DMS53 (cell line): Measurements from ENCODE around the gene BEST1.
"Not testable (repeated sequence)": the region's sequence is repeated elsewhere in the genome, so short reads cannot be mapped to it uniquely, and the experiment has no call there.

ENCODE experiments used
- DNase-seq: peaks from one replicate; lab custom pipeline; 2025; lab: John Stamatoyannopoulos, UW

The BEST1 gene

DNA sequence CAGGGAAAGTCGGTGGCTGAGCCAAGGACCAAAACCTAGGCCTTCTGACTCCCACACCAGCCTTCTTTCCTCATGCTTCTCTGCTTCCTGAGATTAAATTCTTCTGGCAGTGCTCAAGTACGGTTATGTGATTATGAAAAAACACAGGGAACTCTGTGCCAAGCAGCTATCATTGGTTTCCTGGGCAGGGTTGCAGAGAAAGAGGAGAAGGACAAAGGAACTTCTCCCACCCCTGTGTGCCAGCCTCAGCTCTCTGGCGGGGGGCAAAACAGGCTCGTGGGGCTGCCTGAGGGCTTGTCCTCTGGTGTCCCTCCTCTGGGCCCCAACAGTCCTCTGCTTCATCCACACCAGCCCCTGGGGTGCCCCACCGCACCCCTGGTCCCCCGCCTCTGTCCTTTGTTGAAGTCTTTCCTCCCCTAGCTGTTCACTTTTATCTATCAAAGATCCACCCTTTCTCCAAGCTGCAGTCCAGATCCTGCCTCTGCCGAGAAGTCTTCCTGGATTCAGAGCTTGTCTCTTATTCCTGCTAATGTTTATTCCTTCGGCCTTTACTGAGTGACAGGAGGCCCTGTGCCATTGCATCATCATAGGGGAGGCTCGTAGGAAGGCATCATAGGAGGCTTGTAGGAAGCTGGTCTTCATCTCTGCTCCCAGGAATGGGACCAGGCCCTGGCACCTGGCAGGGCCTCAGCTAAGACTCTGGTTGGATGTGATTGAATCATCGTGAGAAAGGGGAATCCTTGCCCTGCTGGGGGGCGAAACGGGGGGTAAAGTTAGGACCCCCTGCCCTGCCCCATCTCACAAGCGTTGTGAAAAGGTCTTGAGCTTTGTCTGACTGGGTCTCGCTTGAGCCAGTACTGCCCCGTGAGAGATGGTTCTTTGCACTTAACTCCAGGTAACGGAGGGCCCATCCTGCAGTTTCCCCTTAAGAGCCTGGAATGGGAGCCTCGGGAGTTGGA, 28.8 kb downstream of the BEST1 start:
- no peak for DNase-seq

DNA sequence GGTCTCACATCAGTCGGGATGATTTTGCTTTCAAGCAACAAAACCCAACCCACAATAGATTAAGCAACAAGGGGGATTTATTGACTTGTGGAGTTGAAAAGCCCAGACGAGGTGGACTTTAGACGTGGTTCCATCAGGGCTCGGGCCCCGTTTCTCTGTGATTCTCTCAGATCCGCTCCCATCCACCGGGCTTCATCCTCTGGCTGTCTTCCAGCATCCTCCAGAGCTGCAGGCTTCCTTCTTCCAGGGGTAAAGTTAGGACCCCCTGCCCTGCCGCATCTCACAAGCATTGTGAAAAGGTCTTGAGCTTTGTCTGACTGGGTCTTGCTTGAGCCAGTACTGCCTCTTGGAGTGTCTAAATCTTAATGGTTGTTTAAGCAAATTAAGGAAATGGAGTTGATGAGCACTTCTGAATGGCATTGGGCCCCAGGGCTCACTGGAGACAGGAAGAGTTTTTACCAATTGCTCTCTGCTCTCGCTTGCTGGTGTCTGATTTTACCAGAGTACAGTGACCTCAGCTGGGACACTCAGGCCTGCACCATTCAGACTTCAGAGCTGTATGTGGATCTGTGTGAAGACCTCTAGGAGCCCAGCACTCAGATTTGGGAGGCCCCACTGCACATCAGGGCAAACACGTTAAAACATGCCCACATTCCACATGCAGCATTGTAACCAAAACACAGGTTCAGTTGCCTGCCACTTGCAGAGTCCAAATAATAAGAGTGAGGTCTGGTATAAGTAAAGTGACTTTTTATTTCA, 30.8 kb downstream of the BEST1 start:
- no peak for DNase-seq

DNA sequence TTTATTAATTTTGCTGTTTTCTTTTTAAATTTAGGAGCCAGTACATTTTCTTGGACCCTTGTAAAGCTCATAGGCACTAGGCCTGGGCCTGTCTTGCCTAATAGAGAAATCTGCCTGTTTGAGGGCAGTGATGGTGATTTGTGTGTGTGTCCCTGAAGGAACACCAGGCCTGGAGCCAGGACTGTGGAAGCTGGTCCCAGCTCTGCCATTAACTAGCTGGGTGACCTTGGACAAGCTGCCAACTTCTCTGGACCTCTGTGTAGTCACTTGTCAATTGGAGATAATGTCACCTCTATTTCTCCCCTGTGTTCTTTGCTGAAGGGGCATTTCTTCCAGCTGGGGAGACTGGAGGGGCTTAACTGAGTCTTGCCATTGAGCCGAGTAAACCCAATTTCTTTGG, 33.3 kb downstream of the BEST1 start:
- DNase-seq: no peak

DNA sequence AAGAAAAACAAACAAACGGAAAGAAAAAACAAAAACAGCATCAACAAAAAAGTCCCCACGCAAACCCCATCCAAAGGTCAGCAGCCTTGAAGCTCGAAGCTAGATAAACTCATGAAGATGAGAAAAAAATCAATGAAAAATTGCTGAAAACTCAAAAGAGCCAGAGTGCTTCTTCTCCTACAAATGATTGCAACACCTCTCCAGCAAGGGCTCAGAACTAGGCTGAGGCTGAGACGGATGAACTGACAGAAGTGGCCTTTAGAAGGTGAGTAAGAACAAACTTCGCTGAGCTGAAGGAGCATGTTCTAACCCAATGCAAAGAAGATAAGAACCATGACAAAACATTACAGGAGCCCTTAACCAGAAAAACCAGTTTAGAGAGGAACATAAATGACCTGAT, 35.7 kb downstream of the BEST1 start:
- DNase-seq: peak; percentile 77

DNA sequence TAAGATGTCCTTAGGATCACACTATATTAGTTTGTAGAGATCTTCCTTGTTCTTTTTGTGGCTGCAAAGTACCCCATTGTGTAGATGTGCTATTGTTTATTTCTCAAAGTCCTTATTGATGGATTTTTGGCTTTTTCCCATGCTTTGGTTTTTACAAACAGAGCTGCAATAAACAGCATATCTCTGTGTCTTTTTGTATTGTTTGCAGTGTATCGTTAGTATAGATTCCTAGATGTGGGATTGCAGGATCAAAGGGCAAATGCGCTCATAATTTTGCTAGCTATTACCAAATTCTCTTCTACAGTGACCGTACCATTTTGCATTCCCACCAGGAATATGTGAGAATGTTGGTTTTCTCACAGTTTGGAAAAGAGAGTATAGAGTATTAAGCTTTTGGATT, 44.8 kb downstream of the BEST1 start:
- DNase-seq: no peak

DNA sequence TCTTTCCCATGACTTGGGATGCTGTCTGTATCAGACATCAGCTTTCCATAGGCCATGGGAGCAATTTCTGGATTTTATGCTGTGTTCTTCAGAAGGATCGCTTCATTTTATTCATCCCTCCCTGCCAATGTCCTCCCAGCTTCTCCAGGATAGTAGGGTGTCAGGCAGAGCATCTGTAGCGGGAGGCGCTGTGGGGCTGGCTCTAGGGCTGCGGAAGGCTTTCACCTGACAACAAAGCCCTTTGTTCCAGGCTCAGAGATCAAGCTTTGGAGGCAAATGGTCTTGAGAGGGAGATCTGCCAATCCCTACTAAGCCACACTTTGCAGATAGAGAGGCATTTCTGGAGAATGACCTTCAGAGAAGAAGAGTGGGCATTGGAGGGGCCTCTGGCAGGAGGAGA, 46.8 kb downstream of the BEST1 start:
- DNase-seq: no peak

DNA sequence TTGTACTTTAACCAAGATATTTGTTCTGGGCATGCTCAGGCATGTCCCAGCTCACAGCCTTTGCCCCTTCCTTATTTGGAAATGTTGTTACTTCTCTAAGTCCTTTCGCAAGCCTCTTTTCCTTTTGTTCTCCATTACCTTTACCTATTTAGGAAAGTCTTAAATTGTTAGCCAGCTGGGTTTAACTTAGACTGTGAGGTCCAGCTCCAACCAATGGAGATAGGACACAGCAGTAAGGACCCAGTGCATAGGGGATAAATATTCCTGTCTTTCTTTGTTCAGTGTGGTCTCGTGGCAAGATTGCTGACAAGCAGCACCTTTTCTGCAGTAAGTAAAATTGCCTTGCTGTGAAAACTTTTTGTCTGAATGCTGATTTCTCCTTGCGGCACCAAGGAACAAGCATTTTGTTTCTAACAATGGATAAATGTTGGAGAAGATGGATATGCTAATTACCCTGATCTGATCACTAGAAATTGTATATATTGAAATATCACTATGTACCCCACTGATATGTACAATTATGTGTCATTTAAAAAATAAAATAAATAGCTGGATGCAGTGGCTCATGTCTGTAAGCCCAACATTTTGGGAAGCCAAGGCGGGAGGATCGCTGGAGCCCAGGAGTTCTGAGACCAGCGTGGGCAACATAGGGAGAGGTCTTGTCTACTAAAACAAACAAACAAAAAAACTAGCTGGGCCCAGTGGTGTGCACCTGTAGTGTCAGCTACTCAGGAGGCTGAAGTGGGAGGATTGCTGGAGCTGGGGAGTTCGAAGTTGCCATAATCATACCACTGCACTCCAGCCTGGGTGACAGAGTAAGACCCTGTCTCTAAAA, 49.2 kb downstream of the BEST1 start:
- peak; percentile 38 for DNase-seq

DNA sequence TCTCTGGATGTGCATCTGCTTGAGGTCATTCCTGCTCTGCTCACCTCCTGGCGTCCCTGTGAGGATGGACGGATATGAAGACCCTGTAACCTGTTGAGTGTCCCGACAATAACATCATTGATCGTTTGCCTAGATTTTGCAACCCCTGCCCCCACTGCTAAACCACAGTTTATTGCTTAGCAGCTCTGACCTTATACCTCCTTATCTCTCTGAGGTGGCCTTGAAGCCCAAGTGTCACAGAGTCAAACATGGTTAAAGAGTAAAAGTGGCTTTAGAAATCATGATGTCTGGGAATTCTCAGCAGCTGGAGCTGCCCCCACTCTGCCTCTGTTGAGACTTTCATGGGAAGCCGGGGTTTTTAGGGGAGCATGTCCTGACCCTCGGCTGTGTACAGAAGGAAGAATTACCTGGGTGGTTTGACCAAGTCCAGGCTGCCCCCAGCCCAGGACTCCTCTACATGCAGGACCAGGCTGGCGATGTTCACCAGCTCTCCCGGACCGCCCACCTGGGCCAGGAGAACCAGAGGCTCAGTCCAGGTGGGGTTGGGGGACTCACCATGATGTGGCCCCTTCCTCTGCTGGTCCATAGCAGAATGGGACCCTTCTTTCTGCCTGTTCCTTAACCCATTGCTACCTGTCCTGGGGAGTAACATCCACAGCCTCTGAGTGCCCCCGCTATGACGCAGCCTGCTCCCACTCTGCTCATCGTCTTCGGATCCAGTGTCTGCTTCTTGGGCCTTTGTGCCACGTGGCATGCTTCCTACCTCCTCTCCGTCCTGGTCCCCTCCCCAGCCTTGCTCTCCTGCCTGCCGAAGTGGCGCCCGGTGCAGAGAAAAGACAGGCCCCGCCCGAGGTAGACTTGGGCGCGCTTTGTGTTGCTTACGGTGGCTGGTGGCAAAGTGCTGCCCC, 50.6 kb downstream of the BEST1 start:
- no peak for DNase-seq

DNA sequence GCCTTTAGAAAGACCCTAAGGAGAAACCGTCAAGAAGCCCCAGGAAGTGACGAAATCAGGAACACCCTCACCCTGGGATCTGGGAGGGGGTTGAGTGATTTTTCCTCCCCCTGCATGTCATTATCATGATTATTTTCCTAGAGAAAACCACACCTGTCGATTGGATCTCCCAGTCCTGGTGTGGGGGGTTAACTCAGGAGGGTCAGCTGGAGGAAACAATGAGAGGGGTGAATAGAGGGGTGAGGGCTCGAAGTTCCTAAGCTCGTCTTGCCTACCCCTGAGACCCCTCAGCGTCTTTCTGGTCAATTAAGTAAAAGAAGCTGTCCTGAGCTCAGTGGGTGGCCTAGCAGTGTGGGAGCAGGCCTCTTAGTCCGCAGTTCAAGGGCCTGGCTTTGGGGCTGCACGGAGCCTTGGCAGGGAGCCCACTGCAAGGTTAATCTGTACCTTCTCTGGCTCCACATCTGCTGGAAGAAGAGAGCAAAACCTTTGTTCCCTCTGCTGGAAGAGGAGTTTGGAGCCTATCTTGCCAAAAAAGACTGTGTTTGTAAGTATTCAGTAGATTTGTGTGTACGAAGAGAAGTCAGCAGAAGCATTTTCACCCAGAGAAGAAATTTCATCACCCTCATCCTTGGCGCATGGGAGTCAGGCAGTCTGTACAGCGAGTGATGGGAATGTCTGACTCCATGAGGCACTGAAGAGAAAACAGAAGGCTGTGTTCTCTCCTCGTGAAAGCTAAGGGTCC, 51.5 kb downstream of the BEST1 start:
- DNase-seq: no peak

DNA sequence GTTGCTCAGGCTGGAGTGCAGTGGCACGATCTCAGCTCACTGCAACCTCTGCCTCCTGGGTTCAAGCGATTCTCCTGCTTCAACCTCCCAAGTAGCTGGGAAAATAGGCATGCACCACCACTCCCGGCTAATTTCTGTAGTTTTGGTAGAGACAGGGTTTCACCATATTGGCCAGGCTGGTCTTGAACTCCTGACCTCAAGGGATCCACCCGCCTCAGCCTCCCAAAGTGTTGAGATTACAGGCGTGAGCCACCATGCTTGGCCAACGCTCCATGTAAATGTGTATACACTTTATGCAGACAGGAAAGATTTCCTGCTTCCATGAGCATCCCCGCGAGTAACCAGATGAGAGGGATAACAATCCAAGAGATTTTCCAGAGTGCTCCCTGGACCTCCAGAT, 52.1 kb downstream of the BEST1 start:
- not testable (repeated sequence) for DNase-seq

DNA sequence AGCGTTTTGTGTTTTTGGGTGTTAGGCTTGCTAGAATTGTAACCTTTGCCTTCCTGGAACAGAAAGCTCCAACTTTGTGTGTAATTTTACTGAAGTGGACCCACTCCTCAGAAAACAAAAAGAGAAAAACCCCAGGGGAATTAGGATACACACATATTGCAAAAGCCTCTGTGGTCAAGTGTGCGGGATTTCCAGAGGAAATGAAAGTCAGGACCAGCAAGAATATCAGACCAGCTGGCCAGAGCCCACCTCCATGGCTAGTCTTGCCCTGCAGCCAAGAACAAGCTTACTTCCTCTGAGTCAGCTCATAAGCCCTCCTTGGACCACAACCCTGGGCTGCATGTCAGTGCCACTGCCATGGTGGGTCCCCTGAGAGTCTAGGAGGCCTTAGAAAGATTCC, 54.3 kb downstream of the BEST1 start:
- no peak for DNase-seq

DNA sequence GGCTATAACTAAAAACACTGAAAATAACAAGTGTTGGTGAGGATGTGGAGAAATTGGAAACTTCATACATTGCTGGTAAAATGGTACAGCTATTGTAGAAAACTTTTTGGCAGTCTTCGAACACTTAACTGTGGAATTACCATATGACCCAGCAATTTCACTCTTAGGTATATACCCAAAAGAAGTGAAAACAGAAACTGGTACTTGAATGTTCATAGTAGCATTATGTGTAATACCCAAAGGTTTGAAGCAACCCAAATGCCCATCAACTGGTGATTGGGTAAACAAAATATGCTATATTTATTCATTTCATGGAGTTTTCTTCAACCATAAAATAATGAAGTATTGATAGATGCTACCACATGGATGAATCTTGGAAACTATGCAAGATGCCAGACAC, 58.0 kb downstream of the BEST1 start:
- no peak for DNase-seq

DNA sequence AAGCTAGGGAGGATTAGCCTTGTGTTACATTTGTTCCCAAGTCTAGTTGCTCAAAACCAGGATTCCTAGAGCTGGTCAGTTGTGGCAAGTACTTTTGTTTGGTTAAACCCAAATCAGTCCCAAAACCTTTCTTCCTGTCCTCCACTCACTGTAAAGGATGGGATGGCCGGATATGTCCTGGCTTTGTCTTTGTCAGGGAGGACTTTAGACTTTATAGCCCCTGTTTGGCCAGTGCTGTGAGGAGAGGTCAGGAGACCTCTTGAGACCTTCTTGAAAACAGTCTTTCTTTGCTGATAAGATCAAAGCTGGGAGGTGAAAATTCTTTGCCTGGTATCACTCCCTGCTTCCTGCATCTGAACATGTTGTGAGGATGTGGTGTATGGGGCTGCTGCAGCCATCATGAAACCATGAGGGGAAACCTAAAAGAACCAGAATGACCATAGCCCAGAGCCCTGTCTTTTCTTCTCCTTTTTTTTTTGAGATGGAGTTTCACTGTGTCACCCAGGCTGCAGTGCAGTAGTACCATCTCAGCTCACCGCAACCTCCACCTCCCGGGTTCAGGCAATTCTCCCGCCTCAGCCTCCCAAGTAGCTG, 60.9 kb downstream of the BEST1 start:
- no peak for DNase-seq

DNA sequence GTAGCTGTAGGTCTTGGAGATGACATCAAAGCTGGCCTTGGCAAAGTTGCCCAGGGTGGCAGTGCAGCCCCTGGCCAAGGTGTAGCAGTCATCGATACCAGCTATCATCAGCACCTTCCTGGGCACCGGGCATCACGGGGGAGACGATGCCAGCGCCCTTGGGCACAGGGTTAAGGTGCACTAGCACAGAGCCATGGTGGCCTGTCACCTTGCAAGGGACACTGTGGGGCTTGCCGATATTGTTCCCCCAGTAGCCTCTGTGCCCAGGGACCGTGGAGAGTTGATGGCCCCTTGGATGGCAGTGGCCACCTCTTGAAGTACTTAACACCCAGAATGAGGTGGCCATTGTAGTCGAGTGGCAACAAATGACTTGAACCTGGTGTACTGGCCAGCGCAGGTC, 61.7 kb downstream of the BEST1 start:
- no peak for DNase-seq

DNA sequence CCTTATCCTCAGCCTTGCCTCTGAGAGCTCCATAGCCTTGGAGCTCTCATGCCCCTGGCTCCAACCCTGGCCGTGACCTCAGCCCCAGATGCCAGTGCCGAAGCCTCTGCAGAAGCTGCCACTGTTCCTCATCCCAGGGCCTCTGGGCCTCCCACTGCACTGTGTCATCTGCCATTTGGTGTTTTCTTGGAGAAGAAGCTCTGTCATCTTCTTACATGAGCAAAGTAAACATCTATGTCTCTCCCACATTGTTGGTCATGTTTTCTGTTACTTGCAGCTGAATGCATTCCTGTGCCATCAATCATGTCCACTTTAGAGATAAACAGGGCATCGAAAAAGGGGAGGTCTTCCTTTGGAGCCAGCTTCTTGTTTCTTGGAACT, 62.3 kb downstream of the BEST1 start:
- no peak for DNase-seq

DNA sequence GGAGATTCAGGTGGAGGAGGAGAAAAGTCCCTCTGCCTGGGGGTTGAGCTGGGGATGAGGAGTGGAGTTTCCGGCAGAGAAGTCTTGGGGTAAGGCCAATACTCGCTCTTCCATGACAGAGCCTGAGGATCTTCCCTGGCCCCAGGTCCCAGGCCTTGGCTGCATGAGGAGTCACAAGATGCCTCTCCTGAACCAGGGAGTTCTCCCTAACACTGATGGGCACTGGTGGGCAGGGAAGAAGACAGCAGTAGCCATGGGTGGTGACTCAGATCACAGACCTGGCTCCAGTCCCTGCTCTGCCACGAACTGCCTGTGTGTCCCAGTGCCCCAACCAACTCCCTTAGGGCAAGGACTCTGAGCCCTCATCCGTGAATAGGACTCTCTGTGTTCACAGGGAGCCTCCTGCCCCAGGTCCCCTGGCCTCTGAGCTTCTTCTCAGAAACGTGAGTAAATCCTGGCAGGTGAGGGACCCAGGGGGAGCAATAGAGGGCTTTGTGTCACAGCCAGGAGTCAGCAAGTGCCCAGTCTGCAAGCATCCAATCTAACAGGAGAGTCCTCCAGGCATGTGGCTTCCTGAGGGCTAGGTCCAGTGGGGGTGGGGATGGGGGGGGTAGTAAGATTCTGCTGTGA, 62.8 kb downstream of the BEST1 start:
- DNase-seq: no peak
